GM20431 (cell line): ENCODE data around the gene AK2.
"Not testable (repeated sequence)": the region's sequence is repeated elsewhere in the genome, so short reads cannot be mapped to it uniquely, and the experiment has no call there.

Experiments used
- in situ Hi-C: fragments of 300-500 bp; cut with MseI, MboI; formaldehyde crosslinking; loops from one replicate; pipeline ENCODE4 v1.15.0; 2020; ENCODE audit warnings: low sequenced_read_pairs; ENCODE audit not compliant: unreplicated experiment

Gene AK2

DNA sequence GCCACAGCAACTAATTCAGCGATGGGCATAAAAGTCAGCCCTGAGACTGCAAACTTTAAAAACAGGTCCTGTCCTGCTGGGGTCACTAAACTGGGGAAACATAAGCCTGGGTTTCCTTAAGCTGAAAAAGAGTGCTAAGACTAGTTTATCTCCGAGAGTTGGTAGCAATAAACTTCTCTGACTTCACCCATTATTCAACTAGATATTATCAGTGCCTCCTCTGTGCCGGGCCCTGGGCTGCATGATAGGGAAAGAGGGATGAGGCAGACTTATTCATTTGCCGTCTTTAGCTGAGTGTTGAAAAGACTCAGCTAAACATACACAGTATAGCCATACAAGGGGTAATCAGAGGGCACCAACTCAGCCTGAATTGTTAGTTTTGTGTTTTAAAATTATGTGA, 33.0 kb downstream of the AK2 start:
- in situ Hi-C loops, result no loop called here

DNA sequence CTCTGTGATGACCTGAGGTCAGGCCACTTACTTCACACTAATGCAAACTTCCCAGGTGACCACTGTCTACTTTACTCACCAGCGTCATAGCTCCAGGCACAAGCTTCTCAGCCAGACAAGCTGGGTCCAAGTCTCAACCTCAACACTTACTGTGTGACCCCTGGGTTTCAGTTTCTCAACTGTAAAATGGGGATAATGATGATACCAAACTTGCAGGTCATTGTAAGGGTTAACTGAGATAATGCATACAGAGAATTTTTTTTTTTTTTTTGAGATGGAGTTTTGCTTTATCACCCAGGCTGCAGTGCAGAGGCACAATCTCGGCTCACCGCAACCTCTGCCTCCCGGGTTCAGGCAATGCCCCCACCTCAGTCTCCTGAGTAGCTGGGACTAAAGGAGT, 34.7 kb downstream of the AK2 start:
- in situ Hi-C loops, result no loop called here

DNA sequence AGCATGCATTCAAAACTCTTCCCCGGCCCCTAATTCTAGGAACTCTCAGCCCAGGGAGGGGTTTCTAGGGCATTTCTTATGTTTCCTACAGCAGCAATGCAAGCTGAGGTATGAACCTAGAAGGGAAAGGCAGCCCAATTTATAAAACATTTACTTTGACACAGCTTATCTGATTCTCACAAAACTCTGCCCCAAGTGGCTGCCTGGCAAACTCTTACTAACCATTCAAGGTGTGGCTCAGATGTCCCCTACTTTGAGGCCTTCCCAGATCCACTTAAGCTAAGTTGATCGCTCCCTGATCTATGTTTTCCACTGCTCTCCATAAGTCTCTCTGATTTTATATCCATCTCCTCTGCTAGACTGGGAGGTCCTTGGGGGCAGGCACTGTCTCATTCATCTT, 35.4 kb downstream of the AK2 start:
- in situ Hi-C loops, result no loop called here

DNA sequence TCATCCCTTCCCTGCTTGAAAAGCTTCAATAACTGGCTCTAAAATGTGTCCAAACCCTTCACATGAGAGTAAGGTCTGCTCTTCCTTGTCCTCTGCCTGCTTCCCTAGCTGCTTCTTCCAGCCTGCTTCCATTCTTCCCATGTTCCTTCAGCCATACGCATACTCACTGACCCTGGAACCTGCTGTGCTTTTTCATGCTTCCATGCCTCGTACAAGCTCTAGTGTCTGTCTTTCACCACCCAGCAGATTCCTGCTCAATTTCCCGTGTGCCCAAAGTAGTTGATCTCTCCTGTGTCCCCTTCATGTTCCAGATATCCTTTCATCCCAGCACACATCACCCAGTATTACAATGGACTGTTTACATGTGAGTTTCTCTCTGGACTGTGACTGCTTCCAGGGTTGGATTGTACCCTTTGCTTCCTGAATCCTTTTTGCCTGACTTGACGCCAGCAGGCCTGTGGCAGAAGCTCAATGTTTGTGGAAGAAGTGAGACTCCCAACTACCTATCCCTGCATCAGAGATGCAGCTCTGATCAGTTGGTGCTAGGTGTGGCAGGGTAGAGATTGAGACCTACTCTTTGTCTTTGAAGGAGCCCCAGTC, 36.2 kb downstream of the AK2 start:
- in situ Hi-C loops, result no loop called here

DNA sequence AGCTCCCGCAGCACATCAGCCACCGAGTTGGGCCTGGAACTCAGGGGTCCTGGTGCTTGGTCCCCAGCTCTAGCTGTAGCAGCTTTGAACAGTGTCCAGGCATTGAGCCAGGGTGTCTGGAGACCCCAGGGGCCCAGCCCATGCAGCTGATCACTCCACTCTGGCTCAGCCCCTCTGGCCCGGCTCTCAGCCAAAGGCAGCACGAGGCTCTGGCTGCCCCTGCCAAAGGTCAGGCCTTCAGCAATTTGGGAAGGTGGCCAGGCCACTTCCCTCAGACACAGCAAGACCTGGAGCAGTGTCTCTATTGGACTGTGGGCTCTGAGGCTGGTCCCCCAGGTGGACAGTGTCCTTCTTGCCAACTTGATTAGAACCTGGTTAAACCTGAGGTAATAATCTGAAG, 37.7 kb downstream of the AK2 start:
- in situ Hi-C loops, result no loop called here

DNA sequence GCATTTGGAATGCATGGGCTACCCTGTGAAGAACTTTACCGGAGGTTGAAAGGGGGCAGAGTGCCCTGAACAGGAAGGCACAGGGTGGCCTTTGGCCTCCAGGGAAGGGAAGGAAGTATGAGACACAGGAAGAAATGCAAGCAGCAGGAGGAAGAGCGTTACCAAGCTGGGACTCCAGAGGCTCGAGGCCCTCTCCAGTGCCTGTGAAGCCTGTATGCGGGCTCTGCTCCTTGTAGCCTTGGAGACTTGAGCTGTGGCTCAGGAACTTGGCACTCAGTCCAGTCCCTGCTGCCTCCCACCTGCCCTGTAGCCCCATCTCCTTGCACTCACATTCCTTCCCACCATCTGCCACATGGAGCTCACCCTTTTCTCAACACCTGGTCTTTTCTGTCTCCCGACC, 38.6 kb downstream of the AK2 start:
- in situ Hi-C loops, result no loop called here

DNA sequence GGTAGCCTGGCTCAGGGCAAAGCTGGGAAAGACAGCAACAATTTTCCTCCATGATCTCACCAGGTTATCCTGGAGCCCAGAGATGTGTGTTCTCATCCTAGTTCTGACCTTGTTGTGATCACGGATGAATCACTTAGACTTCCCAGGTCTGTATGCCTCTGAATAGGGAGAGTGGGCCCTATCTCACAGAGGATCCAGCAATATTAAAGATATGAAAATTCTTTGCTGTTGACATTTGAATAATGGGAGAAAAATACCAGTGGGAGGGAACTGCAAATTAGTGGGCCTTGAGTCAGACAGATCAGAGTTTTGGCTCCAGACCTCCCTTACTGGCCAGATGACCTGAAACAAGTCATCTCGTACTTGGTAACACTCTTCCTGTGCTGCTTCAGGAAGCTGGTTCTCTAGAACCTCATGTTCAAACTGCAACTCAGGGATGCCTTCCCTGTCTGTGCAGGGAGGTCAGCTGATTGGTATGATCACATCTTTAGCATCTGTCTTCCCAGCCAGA, 39.2 kb downstream of the AK2 start:
- in situ Hi-C loops, result no loop called here

DNA sequence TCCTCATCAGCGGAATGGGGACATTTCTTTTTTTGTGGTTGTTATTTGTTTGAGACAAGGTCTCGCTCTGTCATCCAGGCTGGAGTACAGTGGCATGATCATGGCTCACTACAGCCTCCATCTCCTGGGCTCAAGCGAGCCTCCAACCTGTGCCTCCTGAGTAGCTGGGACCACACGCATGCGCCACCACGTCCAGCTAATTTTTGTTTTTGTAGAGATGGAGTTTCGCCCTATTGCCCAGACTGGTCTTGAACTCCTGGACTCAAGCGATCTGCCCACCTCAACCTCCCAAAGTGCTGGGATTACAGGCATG, 43.4 kb downstream of the AK2 start:
- in situ Hi-C loops, result not testable (repeated sequence)

DNA sequence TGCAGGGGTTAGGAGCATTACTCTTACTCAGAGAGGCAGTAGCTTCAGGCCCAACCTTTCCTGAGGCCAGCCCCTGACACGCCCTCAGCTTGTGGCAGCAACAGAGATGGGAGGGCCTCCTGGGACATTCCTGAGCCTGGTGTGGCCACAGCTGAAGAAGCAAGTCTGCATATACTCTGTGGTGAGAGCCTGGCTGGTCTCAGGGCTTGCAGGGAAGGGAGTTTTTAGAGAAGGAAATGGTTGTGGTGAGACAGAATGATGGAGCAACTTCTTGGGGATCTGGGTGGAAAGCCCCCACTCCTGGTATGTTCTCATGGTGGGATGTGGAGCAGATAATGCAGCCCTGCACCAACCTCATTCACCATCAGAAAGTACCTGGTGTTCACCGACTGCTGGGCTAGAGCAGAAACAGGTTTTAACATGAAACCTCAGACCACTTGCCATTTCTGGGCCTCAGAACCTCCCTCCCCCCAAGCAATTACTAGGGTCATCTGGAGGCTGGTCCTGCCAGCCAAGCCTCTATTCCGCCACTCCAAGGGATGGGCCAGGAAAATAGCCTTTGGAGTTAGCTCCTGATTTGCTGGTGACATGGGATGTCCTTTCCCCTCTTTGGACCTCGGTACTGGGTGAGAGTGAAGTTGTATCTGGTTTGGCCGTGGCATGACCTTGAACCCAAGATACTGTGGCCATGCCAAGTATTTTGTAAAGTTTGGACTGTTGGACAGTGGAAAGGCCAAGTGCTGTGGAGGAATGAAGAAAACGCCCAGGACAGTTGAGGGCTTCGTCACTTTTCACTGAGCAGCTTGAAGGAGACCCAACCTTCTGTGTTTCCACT, 44.0 kb downstream of the AK2 start:
- in situ Hi-C loops, result no loop called here

DNA sequence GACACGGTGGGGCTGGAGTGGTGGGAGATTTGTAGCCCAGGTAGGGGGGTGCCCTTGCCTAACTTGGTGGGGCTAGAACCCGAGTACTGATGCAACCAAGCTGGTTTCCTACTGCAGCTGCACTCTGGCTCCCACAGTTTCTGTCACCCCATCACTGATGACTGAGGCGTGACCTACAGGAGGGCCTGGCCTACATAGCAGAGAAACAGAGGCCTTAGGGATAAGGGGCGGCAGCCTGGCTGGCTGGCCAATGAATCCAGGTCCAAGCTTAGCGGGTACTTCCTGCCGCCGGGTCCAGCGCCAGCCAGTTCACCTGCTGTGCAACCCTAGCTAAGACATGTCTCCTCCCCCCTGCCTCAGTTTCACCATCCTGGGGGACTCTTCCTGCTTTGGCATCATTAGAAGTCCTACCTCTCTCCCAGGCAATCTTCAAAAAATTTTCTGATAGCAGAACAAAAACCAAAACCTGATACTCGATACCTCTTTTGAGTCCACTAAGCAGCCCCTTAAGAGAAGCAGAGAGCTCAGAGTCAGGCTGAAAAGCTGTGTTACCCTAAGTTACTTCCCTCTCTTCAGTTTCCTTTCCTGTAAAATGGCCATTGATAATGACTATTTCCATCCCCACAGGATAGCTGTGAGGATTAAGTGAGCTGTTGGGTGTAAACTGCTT, 44.7 kb downstream of the AK2 start:
- in situ Hi-C loops, result no loop called here

DNA sequence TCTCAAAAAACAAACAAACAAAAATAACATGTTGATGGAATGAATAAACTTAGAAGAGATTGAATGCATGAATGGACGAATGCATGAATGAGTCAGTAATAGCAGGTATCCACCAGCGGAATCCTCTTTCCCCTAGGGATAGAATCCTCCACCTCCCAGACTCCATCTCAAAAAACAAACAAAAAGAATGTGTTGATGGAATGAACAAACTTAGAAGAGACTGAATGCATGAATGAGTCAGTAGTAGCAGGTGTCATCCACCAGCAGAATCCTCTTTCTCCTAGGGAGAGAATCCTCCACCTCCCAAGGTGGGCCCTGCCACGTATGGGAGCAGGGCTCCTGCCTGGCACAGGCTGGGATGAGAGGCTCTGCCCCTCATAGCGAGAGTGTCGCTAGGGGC, 45.3 kb downstream of the AK2 start:
- in situ Hi-C loops, result no loop called here

DNA sequence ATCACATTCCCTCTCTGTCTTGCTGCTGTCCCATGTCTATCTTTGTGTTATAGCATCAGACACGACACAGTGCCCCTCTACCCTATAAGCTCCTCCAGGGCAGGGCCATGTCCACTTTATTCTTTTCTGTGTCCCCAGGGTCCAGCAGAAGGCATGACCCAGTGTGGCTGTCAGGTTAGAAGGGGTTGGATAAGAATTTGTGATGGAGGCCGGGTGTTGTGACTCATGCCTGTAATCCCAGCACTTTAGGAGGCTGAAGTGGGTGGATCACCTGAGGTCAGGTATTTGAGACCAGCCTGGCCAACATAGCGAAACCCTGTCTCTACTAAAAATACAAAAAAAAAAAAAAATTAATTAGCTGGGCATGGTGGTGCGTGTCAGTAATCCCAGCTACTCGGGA, 45.8 kb downstream of the AK2 start:
- in situ Hi-C loops, result no loop called here

DNA sequence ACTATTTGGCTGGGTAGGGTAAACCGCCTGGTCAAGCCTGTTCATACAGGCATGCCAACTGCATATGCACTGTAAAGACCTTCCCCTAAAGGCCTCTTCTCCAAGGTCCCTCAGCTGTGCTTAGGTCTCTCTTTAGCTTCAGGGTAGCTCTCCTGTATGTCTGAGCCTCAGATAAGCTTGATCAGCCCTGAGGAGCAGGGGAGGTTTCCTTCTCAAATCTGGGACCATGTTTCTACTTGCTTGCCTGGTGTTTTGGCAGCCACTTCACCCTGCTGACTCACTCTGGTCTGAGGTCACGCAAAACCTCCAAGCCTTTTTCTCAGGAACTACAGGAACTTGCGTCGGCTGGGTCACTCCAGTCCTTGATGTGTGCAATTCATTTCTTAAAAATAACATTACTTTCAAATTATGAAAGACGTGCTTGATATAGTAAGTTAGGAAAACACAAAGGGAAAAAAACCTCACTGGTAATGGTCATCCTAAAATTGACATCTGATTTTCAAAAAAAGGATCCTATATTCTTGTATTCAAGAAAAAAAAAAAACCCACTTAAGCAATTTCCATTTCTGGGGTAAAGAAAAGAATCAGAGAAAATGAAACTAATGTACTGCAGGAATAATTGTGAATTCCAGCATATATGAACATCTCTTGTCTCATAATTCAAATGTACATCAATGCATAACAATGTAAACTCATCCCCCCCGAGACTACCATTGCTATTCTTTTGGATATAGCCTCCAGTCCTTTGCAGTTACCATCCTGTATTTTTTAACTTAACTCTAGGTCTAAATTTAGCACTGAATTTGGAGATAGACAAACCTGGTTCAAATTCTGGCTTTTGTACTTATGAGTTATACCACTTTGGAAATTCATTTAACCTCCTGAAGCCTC, 47.3 kb downstream of the AK2 start:
- in situ Hi-C loops, result no loop called here

DNA sequence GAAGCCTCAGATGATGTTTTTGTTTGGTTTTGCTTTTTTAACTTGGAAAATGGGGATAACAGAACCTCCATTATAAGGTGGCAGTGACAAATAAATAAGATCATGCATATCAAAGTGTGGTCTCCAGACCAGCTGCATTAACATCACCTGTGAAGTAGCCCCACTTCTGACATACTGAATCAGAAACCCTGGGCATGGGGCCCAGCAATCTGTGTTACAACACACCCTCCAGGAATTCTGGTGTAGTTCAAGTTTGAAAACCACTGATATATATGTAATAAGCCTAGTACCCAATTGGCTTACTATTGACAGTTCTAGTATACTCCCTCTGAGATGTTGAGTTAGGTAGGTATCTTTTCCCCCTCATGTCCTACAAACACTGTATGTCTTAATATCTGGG, 48.0 kb downstream of the AK2 start:
- in situ Hi-C loops, result no loop called here

DNA sequence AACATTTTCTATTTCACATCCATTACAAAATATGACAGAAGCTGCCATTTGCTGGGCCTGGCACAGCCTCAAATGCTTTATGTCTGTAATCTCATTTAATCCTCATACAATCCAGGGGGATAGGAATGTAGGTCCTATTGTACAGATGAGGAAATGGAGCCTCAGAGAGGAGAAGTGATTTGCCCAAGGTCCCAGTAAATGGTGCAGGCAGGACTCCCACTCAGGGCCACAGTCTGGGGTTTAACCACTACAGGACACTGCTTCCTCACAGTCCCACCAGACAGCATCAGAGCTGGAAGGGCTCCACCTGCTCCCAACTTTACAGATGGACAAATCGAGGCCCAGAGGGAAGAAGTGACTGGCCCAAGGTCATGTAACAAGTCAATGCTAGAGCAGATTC, 51.5 kb downstream of the AK2 start:
- in situ Hi-C loops, result no loop called here

DNA sequence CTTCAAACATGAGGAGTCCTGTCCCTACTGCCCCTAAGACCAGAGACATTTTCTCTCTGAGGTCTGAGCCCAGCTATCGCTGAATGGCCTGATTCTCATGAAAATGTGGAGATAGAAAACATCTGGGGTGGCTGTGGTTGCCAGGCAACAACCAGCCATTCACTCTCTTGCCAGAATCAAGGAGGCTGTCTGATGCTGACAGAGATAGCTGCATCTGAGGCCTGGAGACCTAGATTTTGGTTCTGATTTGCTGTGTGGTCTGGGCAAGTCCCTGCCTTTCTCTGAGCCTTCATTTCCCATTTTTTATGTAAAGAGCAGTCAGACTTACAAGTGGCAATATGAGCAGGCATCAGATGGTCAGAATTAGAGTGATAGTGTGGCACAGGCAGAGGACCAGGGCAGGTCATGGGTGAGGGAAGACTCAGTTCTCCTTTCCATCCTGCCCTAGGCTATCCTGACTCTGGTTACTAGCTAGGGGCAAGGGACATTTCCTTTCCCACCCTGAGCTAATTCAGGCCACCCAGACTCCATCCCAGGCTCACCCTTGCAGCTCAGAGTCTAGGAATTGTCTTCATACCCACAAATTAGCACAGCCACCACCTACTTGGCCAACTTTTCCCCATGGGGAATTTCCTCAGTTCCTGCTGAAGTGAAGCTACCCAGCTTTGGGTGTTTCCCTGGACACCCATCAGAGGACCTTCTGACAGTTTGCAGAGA, 52.1 kb downstream of the AK2 start:
- in situ Hi-C loops, result no loop called here

DNA sequence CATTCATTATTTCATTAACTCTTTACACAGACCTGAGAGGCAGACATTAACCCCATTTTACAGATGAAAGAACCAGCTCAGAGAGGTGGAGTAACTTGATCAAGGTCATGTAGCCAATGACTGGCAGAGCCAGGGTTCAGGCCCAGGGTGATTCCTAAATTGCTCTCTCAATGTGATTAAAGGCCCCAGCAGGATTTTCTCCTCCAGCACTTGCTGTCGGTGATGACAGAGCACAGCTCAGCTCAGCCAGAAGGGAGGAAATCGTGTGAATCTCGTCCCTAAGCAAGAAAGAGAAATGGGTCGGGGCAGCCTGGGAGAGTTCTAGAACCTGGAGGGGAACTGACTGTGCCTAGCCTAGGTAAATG, 52.6 kb downstream of the AK2 start:
- in situ Hi-C loops, result no loop called here

DNA sequence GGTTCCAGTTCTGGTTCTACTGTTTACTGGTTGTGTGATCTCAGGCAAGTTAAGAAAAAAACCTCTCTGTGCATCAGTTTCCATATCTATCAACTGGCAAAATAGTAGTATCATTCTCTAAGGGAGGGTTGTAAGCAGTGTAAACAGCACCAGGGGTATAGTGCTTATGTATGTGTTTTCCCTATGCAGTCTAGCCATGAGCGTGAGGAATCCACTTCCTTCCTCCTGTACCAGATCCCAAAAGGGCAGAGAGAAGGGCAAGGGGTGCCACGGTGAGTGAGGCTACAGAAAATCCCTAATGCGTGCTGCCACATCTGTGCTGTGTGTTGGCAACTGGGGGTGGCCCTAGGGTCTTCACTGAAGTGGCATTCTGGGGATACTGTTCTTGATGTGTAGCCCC, 53.7 kb downstream of the AK2 start:
- in situ Hi-C loops, result no loop called here

DNA sequence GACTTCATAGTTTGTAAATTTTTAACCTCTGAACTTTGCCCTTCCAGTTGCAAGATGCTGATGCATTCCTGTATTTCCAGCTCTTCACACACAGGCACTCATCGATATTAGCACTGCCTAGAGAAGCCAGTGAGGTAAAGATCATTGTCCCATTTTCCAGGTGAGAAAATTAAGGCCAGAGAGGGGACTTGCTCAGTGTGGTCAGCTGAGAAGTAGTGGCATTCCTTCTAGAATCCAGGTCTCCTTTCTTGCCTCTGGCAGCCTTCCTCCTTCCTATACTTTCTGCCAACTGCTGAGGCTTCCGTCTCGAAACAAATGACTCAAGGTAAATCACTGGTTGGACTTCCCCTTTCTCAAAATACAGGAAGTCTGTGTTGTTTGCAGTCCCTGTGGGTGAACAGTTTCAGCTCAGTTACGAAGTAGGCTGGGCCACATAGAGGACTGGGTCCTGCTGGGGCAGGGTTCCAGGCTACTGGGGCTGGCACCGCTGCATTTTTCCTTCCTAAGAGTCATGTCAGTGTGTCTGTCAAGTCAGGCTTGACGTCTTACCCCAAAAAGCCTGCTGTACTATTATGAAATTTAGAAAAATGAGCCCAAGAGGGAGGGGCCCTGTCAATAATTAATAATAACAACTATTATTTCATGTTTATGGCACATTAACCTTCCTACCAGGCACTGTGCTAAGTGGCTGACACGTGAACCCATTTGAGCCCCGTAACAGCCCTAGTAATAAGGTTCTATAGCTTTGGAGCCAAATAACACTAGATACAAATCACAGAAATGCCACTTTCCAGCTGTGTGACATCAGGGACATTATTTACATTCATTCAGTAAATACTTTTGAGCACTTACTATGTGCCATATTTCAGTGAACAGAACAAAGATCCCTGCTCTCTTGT, 55.4 kb downstream of the AK2 start:
- in situ Hi-C loops, result no loop called here
